Endothelial cell of umbilical vein (primary cell): ENCODE results near the gene ZBED4.

ENCODE experiments used
- CTCF ChIP-seq, 2 donors: IDR thresholded peaks; 1 replicate in 1 of 2; 2 replicates in 1 of 2; pipeline ENCODE4 v1.5.1; 2011; ENCODE audit warnings: low read length in 2 of 2, mild to moderate bottlenecking in 2 of 2, moderate library complexity in 2 of 2, control low read depth in 1 of 2, inconsistent platforms in 1 of 2, low read depth in 1 of 2; ENCODE audit not compliant: insufficient read depth in 1 of 2; ENCODE audit errors: extremely low read depth in 1 of 2
- EZH2 ChIP-seq: IDR thresholded peaks from 2 replicates; pipeline ENCODE4 v1.6.1; 2012; ENCODE audit warnings: borderline replicate concordance, low read depth, mild to moderate bottlenecking, moderate library complexity, low read length, inconsistent platforms; ENCODE audit not compliant: severe bottlenecking
- FOS ChIP-seq: IDR thresholded peaks from 2 replicates; pipeline ENCODE4 v1.6.1; 2011; ENCODE audit warnings: mild to moderate bottlenecking, low read length, moderate library complexity, borderline replicate concordance; ENCODE audit not compliant: insufficient read depth
- GATA2 ChIP-seq: IDR thresholded peaks from 2 replicates; pipeline ENCODE4 v1.7.0; 2011; ENCODE audit warnings: low read depth, mild to moderate bottlenecking, moderate library complexity, mixed read lengths, low read length; ENCODE audit not compliant: insufficient read length, insufficient read depth
- JUN ChIP-seq: IDR thresholded peaks from 2 replicates; pipeline ENCODE4 v1.6.1; 2011; ENCODE audit warnings: borderline replicate concordance, low read depth; ENCODE audit not compliant: insufficient read length, insufficient read depth
- MAX ChIP-seq: IDR thresholded peaks from 2 replicates; pipeline ENCODE4 v1.6.1; 2011; ENCODE audit not compliant: insufficient read depth, insufficient read length
- MYC ChIP-seq: IDR thresholded peaks from one replicate; pipeline ENCODE4 v1.6.1; 2011; ENCODE audit warnings: mild to moderate bottlenecking, low read depth, low read length
- POLR2A ChIP-seq: IDR thresholded peaks from 2 replicates; pipeline ENCODE4 v1.6.1; 2012; ENCODE audit warnings: low read depth, mild to moderate bottlenecking, control low read depth, low read length
- POLR2AphosphoS5 ChIP-seq: IDR thresholded peaks from 2 replicates; pipeline ENCODE4 v1.6.1; 2012; ENCODE audit warnings: low read depth, mild to moderate bottlenecking, control low read depth, low read length, moderate library complexity; ENCODE audit not compliant: insufficient read depth

GRCh38 chr22:49915610-49916009 lies 62.0 kb downstream of the ZBED4 start:
- TF ChIP-seq EZH2: no peak
- no peak for TF ChIP-seq POLR2AphosphoS5
- no peak for TF ChIP-seq MYC
- TF ChIP-seq CTCF (IDR thresholded peaks at IDR 0.05; ENCODE audit: extremely low read depth in 1 of 2, insufficient read depth in 1 of 2, low read depth in 1 of 2, low read length in 2 of 2): no peak
- TF ChIP-seq POLR2A: no peak
- TF ChIP-seq GATA2: no peak
- no peak for TF ChIP-seq MAX
- no peak for TF ChIP-seq JUN
- TF ChIP-seq FOS: no peak
